SU-DHL-6 (cell line): ENCODE measurements around the gene C1orf21.

Experiments used
- CTCF ChIP-seq: fragments of 200-600 bp; sonication (generic); IDR thresholded peaks from one replicate; pipeline ENCODE4 v1.5.1; 2017; ENCODE audit warnings: antibody characterized with exemption, mild to moderate bottlenecking, low read length, moderate library complexity; ENCODE audit not compliant: insufficient read depth, poor library complexity, severe bottlenecking
- EZH2phosphoT487 ChIP-seq: fragments of 200-600 bp; sonication (generic), shearing (Covaris generic); conservative IDR thresholded peaks from 2 replicates; pipeline ENCODE4 v1.6.1; 2018; ENCODE audit warnings: mild to moderate bottlenecking, antibody characterized with exemption, low read length, moderate library complexity, mixed read lengths

GRCh38 chr1:184658055-184658454 lies 271.2 kb downstream of the C1orf21 start:
- no peak for TF ChIP-seq CTCF
- TF ChIP-seq EZH2phosphoT487 = no peak
